ENCODE measurements around the gene APBA3. TPM values are rescaled to one million over a fixed set of nuclear protein-coding genes. Genes with fewer than 3 reads are reported as not detected.

Gene APBA3
- total and polyA plus RNA-seq, 3 donors from 2014 or later: 12.0 to 48.3 (median 34.4) TPM

DNA sequence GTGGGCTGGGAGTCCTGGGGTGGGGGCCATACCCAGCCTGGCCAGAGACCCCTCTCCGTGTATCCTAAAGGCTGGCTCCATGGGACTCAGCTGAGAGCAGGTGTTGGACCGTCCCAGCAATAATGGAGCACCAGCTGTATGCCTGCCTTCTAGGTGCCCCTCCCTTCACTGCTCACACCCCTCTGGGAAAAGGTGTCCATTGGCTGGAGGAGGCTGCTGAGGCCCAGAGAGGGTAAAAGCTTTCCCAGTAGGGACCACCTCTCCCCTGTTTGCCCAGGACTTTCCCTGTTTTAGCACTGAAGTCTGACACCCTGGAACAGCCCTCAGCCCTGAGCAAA, 13.9 kb upstream of the APBA3 start:
- Histone ChIP-seq H3K9me3 (no peaks in the 10 kb centered on the region), H3K36me3 (ENCODE audit: low read depth, missing control alignments) (no peaks in the 10 kb centered on the region), H3K27me3 (no peaks in the 10 kb centered on the region), H3K27ac (no peak overlapping the region), H3K4me1 (peaks cover under 1% of the 10 kb centered on the region), H3K4me3 (no peak overlapping the region)
- TF ChIP-seq POLR2A (IDR thresholded peaks at IDR 0.05): no peak
- TF ChIP-seq, protein P1, sequence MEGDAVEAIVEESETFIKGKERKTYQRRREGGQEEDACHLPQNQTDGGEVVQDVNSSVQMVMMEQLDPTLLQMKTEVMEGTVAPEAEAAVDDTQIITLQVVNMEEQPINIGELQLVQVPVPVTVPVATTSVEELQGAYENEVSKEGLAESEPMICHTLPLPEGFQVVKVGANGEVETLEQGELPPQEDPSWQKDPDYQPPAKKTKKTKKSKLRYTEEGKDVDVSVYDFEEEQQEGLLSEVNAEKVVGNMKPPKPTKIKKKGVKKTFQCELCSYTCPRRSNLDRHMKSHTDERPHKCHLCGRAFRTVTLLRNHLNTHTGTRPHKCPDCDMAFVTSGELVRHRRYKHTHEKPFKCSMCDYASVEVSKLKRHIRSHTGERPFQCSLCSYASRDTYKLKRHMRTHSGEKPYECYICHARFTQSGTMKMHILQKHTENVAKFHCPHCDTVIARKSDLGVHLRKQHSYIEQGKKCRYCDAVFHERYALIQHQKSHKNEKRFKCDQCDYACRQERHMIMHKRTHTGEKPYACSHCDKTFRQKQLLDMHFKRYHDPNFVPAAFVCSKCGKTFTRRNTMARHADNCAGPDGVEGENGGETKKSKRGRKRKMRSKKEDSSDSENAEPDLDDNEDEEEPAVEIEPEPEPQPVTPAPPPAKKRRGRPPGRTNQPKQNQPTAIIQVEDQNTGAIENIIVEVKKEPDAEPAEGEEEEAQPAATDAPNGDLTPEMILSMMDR (IDR thresholded peaks at IDR 0.05): no peak
- WGBS, 2 donors: 60 to 89% methylated on average over 2 of the region's 2 CpGs
- no peak for DNase-seq
- intact Hi-C loops (cut with DNase I; ENCODE audit: low total_unique reads): no loop called here

GRCh38 chr19:3774621-3775373, 13.3 kb upstream of the APBA3 start:
- WGBS, 2 donors: 52 to 63% methylated on average over 11 to 22 of the region's 25 CpGs
- intact Hi-C loops (cut with DNase I; ENCODE audit: low total_unique reads): no loop called here
- no peak for DNase-seq

GRCh38 chr19:3773814-3774515, 12.5 kb upstream of the APBA3 start:
- Histone ChIP-seq H3K36me3 (ENCODE audit: low read depth, missing control alignments) (no peaks in the 10 kb centered on the region), H3K4me1 (peaks cover 4% of the 10 kb centered on the region), H3K27ac (no peak overlapping the region), H3K4me3 (no peak overlapping the region), H3K27me3 (no peaks in the 10 kb centered on the region), H3K9me3 (no peaks in the 10 kb centered on the region)
- WGBS, 2 donors: 85 to 90% methylated on average over 12 of the region's 12 CpGs
- TF ChIP-seq, protein P1 (IDR thresholded peaks at IDR 0.05): no peak
- no peak for TF ChIP-seq POLR2A (IDR thresholded peaks at IDR 0.05)
- no peak for DNase-seq
- intact Hi-C loops (cut with DNase I; ENCODE audit: low total_unique reads): no loop called here

More at GRCh38 chr19:3774621-3775373, 13.3 kb upstream of the APBA3 start:
- Histone ChIP-seq H3K27ac (no peak overlapping the region), H3K4me1 (peaks cover 4% of the 10 kb centered on the region), H3K27me3 (no peaks in the 10 kb centered on the region), H3K4me3 (no peak overlapping the region), H3K36me3 (ENCODE audit: low read depth, missing control alignments) (no peaks in the 10 kb centered on the region), H3K9me3 (no peaks in the 10 kb centered on the region)
- TF ChIP-seq POLR2A (IDR thresholded peaks at IDR 0.05): no peak
- TF ChIP-seq, protein P1 (IDR thresholded peaks at IDR 0.05): no peak

GRCh38 chr19:3771906-3772455, 10.5 kb upstream of the APBA3 start, which contains the start of gene RAX2:
TSS of gene RAX2 (minus strand) at chr19:3772228. CDS start at chr19:3771742, 486 bp downstream.
- H3K4me3 ChIP-seq: no peak within 1 kb of the TSS
- WGBS, 2 donors: 38 to 56% methylated on average over 10 to 23 of the region's 23 CpGs
- no peak within 1 kb of the TSS for H3K27ac ChIP-seq
- H3K27me3 ChIP-seq: no peaks in the 10 kb centered on the region
- intact Hi-C loops (cut with DNase I; ENCODE audit: low total_unique reads): no loop called here
- no peaks in the 10 kb centered on the region for H3K9me3 ChIP-seq
- no peak for DNase-seq
- H3K4me1 ChIP-seq: peaks cover 4% of the 10 kb centered on the region
- H3K36me3 ChIP-seq (ENCODE audit: low read depth, missing control alignments): no peaks in the 10 kb centered on the region
- TF ChIP-seq POLR2A (IDR thresholded peaks at IDR 0.05): no peak
- TF ChIP-seq, protein P1 (IDR thresholded peaks at IDR 0.05): no peak

Data from testis (tissue), 3 donors.